ENCODE results near the gene CCN5. TPM values are rescaled to one million over a fixed set of nuclear protein-coding genes. Genes with fewer than 3 reads are reported as not detected.

CCN5 gene
- total and polyA plus RNA-seq, 2 of the 13 experiments (the other 11 are each of a cell fraction or from before 2014, with no cell fraction given), result 0.12 TPM; not detected in 1

- no peak for TF ChIP-seq ZNF383 (CRISPR knock-in tag; IDR thresholded peaks at IDR 0.05; ENCODE audit: borderline replicate concordance)
- no peak for TF ChIP-seq ZNF317 (CRISPR knock-in tag; IDR thresholded peaks at IDR 0.05)
- no peak for TF ChIP-seq MEIS2 (CRISPR knock-in tag; IDR thresholded peaks at IDR 0.05)
- no peak for TF ChIP-seq ZSCAN21 (CRISPR knock-in tag; IDR thresholded peaks at IDR 0.05; ENCODE audit: borderline replicate concordance)
- TF ChIP-seq THAP8 (CRISPR knock-in tag; IDR thresholded peaks at IDR 0.05; ENCODE audit: borderline replicate concordance), result no peak
- TF ChIP-seq CC2D1A (CRISPR knock-in tag; IDR thresholded peaks at IDR 0.05), result no peak
- TF ChIP-seq SMC3 (IDR thresholded peaks at IDR 0.05; ENCODE audit: low read length), result no peak
- no peak for TF ChIP-seq ZNF775 (CRISPR knock-in tag; IDR thresholded peaks at IDR 0.05; ENCODE audit: borderline replicate concordance)
- no peak for TF ChIP-seq ZNF510 (CRISPR knock-in tag; IDR thresholded peaks at IDR 0.05; ENCODE audit: low read depth)
- TF ChIP-seq ZNF777 (CRISPR knock-in tag; IDR thresholded peaks at IDR 0.05), result no peak
- TF ChIP-seq FOXA1 (IDR thresholded peaks at IDR 0.05), result no peak
- TF ChIP-seq FOXA1 (CRISPR knock-in tag; IDR thresholded peaks at IDR 0.05), result no peak
- TF ChIP-seq IRF1 (CRISPR knock-in tag; IDR thresholded peaks at IDR 0.05; ENCODE audit: low read depth), result no peak
- TF ChIP-seq ZNF75D (CRISPR knock-in tag; IDR thresholded peaks at IDR 0.05; ENCODE audit: borderline replicate concordance), result no peak
- TF ChIP-seq ZNF784 (CRISPR knock-in tag; IDR thresholded peaks at IDR 0.05; ENCODE audit: borderline replicate concordance), result no peak
Observed at GRCh38 chr20:44738813-44739477, 23.8 kb downstream of the CCN5 start (continued).
